H9 (cell line): ENCODE results near the gene CD93. TPM values are rescaled to one million over a fixed set of nuclear protein-coding genes. Genes with fewer than 3 reads are reported as not detected.

Source experiments
- DNase-seq: peaks from one replicate; pipeline ENCODE4 v3.0.0-alpha.2; 2017
- H2AFZ ChIP-seq: one replicate; pipeline ENCODE4 v1.6.1; 2013; ENCODE audit warnings: mild to moderate bottlenecking, low read length, control low read depth, moderate library complexity
- H2AK5ac ChIP-seq: 2 replicates; pipeline ENCODE4 v1.6.1; 2013; ENCODE audit warnings: low read length, control low read depth, mixed read lengths; ENCODE audit not compliant: insufficient read length
- H2BK120ac ChIP-seq: one replicate; pipeline ENCODE4 v1.6.1; 2013; ENCODE audit warnings: low read depth, mild to moderate bottlenecking, low read length, control low read depth, inconsistent platforms; ENCODE audit not compliant: poor library complexity, severe bottlenecking
- H2BK12ac ChIP-seq: 2 replicates; pipeline ENCODE4 v1.6.1; 2013; ENCODE audit warnings: low read length, control low read depth, mixed read lengths, low read depth; ENCODE audit not compliant: insufficient read length
- H2BK15ac ChIP-seq: 2 replicates; pipeline ENCODE4 v1.6.1; 2013; ENCODE audit warnings: low read depth, low read length, control low read depth
- H2BK20ac ChIP-seq: one replicate; pipeline ENCODE4 v1.6.1; 2013; ENCODE audit warnings: low read depth, mild to moderate bottlenecking, low read length, control low read depth, inconsistent platforms; ENCODE audit not compliant: poor library complexity, severe bottlenecking
- H2BK5ac ChIP-seq: 2 replicates; pipeline ENCODE4 v1.6.1; 2013; ENCODE audit warnings: low read length, control low read depth, mixed read lengths; ENCODE audit not compliant: insufficient read length
- H3K14ac ChIP-seq: 2 replicates; pipeline ENCODE4 v1.6.1; 2013; ENCODE audit warnings: low read length, control low read depth; ENCODE audit not compliant: insufficient read depth
- H3K18ac ChIP-seq: 2 replicates; pipeline ENCODE4 v1.6.1; 2013; ENCODE audit warnings: low read depth, mild to moderate bottlenecking, mixed read lengths, low read length, control low read depth; ENCODE audit not compliant: insufficient read length
- H3K23ac ChIP-seq: 2 replicates; pipeline ENCODE4 v1.6.1; 2013; ENCODE audit warnings: low read length, control low read depth, mixed read lengths, low read depth; ENCODE audit not compliant: insufficient read length
- H3K23me2 ChIP-seq: 2 replicates; pipeline ENCODE4 v1.6.1; 2013; ENCODE audit warnings: low read depth, mild to moderate bottlenecking, mixed read lengths, low read length, control low read depth; ENCODE audit not compliant: insufficient read length, poor library complexity, severe bottlenecking
- H3K27ac ChIP-seq: 2 replicates; pipeline ENCODE4 v1.5.1; 2013; ENCODE audit warnings: low read length, control low read depth, mixed read lengths, low read depth; ENCODE audit not compliant: insufficient read length
- H3K27me3 ChIP-seq: 2 replicates; pipeline ENCODE4 v1.6.1; 2013; ENCODE audit warnings: low read length, control low read depth, inconsistent platforms; ENCODE audit not compliant: insufficient read depth
- H3K4ac ChIP-seq: 2 replicates; pipeline ENCODE4 v1.6.1; 2013; ENCODE audit warnings: low read depth, mild to moderate bottlenecking, control low read depth, inconsistent platforms, low read length, moderate library complexity
- H3K4me1 ChIP-seq: 2 replicates; pipeline ENCODE4 v1.6.1; 2013; ENCODE audit warnings: low read length, control low read depth, inconsistent platforms; ENCODE audit not compliant: insufficient read depth
- H3K4me2 ChIP-seq: 2 replicates; pipeline ENCODE4 v1.6.1; 2013; ENCODE audit warnings: low read length, control low read depth, mixed read lengths; ENCODE audit not compliant: insufficient read length, insufficient read depth
- H3K56ac ChIP-seq: 2 replicates; pipeline ENCODE4 v1.6.1; 2013; ENCODE audit warnings: low read depth, mild to moderate bottlenecking, mixed read lengths, low read length, control low read depth; ENCODE audit not compliant: insufficient read length
- H3K79me1 ChIP-seq: 2 replicates; pipeline ENCODE4 v1.6.1; 2013; ENCODE audit warnings: low read depth, mild to moderate bottlenecking, moderate library complexity, low read length, control low read depth, inconsistent platforms; ENCODE audit not compliant: insufficient read depth, poor library complexity, severe bottlenecking
- H3K79me2 ChIP-seq: 2 replicates; pipeline ENCODE4 v1.6.1; 2013; ENCODE audit warnings: low read length, control low read depth, inconsistent platforms; ENCODE audit not compliant: insufficient read depth
- H3K9ac ChIP-seq: 2 replicates; pipeline ENCODE4 v1.6.1; 2013; ENCODE audit warnings: low read length, control low read depth, mixed read lengths; ENCODE audit not compliant: insufficient read length; ENCODE audit errors: extremely low read depth
- H3K9me3 ChIP-seq: one replicate; pipeline ENCODE4 v1.6.1; 2013; ENCODE audit warnings: low read depth, low read length, inconsistent platforms; ENCODE audit not compliant: control insufficient read depth
- H3T11ph ChIP-seq: one replicate; pipeline ENCODE4 v1.6.1; 2013; ENCODE audit warnings: mild to moderate bottlenecking, low read length, control low read depth, inconsistent platforms
- H4K20me1 ChIP-seq: one replicate; pipeline ENCODE4 v1.6.1; 2013; ENCODE audit not compliant: control insufficient read depth, insufficient read length, insufficient read depth
- H4K5ac ChIP-seq: 2 replicates; pipeline ENCODE4 v1.6.1; 2013; ENCODE audit warnings: low read depth, mild to moderate bottlenecking, mixed read lengths, low read length, control low read depth; ENCODE audit not compliant: insufficient read length
- H4K8ac ChIP-seq: replicated peaks from 2 replicates; pipeline ENCODE4 v1.6.1; 2013; ENCODE audit warnings: low read length, control low read depth, mixed read lengths, low read depth; ENCODE audit not compliant: insufficient read length
- H4K91ac ChIP-seq: 2 replicates; pipeline ENCODE4 v1.6.1; 2013; ENCODE audit warnings: low read depth, mild to moderate bottlenecking, moderate library complexity, mixed read lengths, low read length, control low read depth; ENCODE audit not compliant: insufficient read length
- H3K27ac Mint-ChIP-seq, 3 experiments: 2 replicates in 2 of 3; 3 replicates in 1 of 3; pipeline ENCODE4 v1.8.0; 2020 to 2021; ENCODE audit warnings: mixed read lengths in 3 of 3, mild to moderate bottlenecking in 1 of 3, moderate library complexity in 1 of 3
- H3K27me3 Mint-ChIP-seq: 2 replicates; pipeline ENCODE4 v1.8.0; 2021; ENCODE audit warnings: low read depth, mild to moderate bottlenecking, moderate library complexity, mixed read lengths
- H3K36me3 Mint-ChIP-seq, 3 experiments: 2 replicates in 2 of 3; 3 replicates in 1 of 3; pipeline ENCODE4 v1.8.0; 2020 to 2021; ENCODE audit warnings: low read depth in 3 of 3, mixed read lengths in 3 of 3; ENCODE audit not compliant: insufficient read depth in 1 of 3
- H3K4me1 Mint-ChIP-seq, 2 experiments: 2 replicates each; pipeline ENCODE4 v1.8.0; 2020; ENCODE audit warnings: mixed read lengths in 2 of 2
- H3K4me3 Mint-ChIP-seq, 2 experiments: 2 replicates in 1 of 2; 3 replicates in 1 of 2; pipeline ENCODE4 v1.8.0; 2020 to 2021; ENCODE audit warnings: mild to moderate bottlenecking in 2 of 2, mixed read lengths in 2 of 2, moderate library complexity in 1 of 2
- H3K9me3 Mint-ChIP-seq, 2 experiments: 2 replicates in 1 of 2; 3 replicates in 1 of 2; pipeline ENCODE4 v1.8.0; 2020; ENCODE audit warnings: mild to moderate bottlenecking in 2 of 2, mixed read lengths in 2 of 2, moderate library complexity in 1 of 2
- WGBS: extraction: QIAGEN DNeasy Blood & Tissue Kit; methylation state at CpG from one replicate; pipeline ENCODE4 v1.1.7; 2013; ENCODE audit warnings: missing lambda C conversion rate, low lambda C conversion rate, mixed read lengths; ENCODE audit not compliant: insufficient read length; ENCODE audit errors: extremely low coverage; 5-methylcytosine and 5-hydroxymethylcytosine counted together
- total RNA-seq: library from RNA; stranded (reverse); gene quantifications from 2 replicates; pipeline ENCODE4 v1.2.1, GENCODE V29; 2021
- TF ChIP-seq, protein P1 (sequence below): fragments of 200-600 bp; sonication (generic); conservative IDR thresholded peaks from 3 replicates; pipeline ENCODE4 v1.8.0; 2021; ENCODE audit warnings: antibody characterized with exemption, mild to moderate bottlenecking

Gene CD93
- total RNA-seq, 1 experiment from 2014 or later, result not detected

DNA sequence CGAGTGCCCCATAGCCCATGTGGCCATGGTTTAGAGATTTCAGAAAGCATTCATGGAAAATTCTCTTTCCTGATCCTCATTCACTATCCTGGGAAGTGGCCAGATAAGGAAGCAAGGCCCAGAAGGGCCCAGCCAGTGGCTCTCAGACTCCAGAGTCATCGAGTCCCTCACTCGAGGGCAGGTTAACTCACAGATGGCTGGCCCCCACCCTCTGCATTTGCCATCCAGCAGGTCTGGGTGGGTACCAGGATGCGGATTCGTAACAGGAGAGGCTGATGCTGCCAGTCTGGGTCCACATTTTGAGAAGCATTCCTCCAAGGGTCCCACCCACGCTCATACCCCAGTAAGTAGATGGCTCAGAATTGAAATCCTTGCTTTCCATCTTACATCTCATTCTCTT is 54.8 kb downstream of the CD93 start:
- H3K4ac ChIP-seq, result no peak overlapping the region
- no peak overlapping the region for H2BK5ac ChIP-seq
- no CpG with 5 or more reads among the region's 6 CpGs for WGBS

More for the DNA sequence above, 54.8 kb downstream of the CD93 start:
- no peak overlapping the region for H2BK120ac ChIP-seq
- no peaks in the 10 kb centered on the region for H3K9me3 ChIP-seq
- Mint-ChIP-seq H3K36me3 (no peaks in the 10 kb centered on the region), H3K4me3 (no peak overlapping the region), H3K27ac (no peak overlapping the region), H3K9me3 (no peaks in the 10 kb centered on the region), H3K4me1 (0 out of 4 replicates have a peak, but pooled peaks cover 2 to 3% of the 10 kb centered on the region in 2 experiments), H3K27me3 (peaks cover 61% of the 10 kb centered on the region)
- H3K79me2 ChIP-seq, result no peaks in the 10 kb centered on the region
- no peak overlapping the region for H3K56ac ChIP-seq
- H2AFZ ChIP-seq, result no peak overlapping the region
- H3K27ac ChIP-seq, result no peak overlapping the region
- no peak overlapping the region for H3K23ac ChIP-seq
- H2BK15ac ChIP-seq, result no peak overlapping the region
- H4K20me1 ChIP-seq, result no peaks in the 10 kb centered on the region
- H3K14ac ChIP-seq, result no peak overlapping the region
- TF ChIP-seq, protein P1, sequence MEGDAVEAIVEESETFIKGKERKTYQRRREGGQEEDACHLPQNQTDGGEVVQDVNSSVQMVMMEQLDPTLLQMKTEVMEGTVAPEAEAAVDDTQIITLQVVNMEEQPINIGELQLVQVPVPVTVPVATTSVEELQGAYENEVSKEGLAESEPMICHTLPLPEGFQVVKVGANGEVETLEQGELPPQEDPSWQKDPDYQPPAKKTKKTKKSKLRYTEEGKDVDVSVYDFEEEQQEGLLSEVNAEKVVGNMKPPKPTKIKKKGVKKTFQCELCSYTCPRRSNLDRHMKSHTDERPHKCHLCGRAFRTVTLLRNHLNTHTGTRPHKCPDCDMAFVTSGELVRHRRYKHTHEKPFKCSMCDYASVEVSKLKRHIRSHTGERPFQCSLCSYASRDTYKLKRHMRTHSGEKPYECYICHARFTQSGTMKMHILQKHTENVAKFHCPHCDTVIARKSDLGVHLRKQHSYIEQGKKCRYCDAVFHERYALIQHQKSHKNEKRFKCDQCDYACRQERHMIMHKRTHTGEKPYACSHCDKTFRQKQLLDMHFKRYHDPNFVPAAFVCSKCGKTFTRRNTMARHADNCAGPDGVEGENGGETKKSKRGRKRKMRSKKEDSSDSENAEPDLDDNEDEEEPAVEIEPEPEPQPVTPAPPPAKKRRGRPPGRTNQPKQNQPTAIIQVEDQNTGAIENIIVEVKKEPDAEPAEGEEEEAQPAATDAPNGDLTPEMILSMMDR, result no peak
- no peak overlapping the region for H3K9ac ChIP-seq
- no peak overlapping the region for H4K8ac ChIP-seq
- H3K4me2 ChIP-seq, result no peak overlapping the region
- no peak for DNase-seq
- no peak overlapping the region for H3K18ac ChIP-seq
- peaks cover 15% of the 10 kb centered on the region; the same call in 1 of the 2 replicates for H3K27me3 ChIP-seq
- no peak overlapping the region for H3T11ph ChIP-seq
- H2AK5ac ChIP-seq, result no peak overlapping the region
- no peak overlapping the region for H2BK12ac ChIP-seq
- H4K91ac ChIP-seq, result no peak overlapping the region
- H3K79me1 ChIP-seq, result no peaks in the 10 kb centered on the region
- H3K4me1 ChIP-seq, result no peaks in the 10 kb centered on the region
- H2BK20ac ChIP-seq, result no peak overlapping the region
- H3K23me2 ChIP-seq, result no peaks in the 10 kb centered on the region
- H4K5ac ChIP-seq, result no peak overlapping the region

Other genes starting within 250 kb of the CD93 start
- gene SSTR4, start 51.0 kb downstream of the CD93 start, total RNA-seq, result not detected in 2 replicates
- gene THBD, start 36.7 kb downstream of the CD93 start, total RNA-seq, result 0.15 and 0.28 TPM in 2 replicates